ENCODE results near the gene IGFBP1.

The IGFBP1 gene

DNA sequence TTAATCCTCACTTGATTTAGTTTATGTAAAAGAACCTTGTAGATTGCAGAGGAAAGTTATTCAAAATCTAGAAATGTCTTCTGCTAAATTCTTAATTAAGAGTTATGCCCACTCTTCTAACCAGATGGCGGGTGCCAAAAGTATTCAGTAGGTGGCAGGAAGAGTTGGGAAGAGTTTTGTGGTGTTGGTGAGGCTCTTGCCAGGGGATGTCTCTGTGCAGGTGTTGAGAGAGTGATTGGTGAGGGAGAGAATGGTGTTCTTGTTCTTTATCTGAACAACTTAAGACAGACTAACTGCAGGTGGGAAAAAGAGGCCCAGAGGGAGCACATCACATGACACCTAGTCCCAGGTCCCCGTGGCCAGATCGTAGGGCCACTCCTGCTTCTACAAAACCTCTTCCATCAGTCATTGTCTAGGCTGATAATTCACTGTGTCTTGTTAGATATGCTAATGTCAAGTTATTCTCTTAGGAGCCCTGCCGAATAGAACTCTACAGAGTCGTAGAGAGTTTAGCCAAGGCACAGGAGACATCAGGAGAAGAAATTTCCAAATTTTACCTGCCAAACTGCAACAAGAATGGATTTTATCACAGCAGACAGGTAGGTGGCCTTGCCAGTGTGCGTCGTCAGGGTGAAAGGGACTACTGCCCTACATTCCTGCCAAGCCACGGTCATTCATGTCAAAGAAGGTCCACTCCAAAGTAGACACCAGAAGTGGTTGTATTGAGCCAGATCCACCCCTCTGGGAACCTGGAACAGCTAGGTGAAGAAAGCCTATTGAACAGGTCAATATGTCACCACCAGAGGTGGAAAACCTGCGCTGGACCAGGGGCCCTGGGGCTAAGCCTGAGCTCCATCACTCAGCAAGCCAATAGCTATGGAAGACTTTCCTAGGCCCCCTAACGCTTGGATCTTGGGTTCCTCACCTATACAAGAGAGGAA, 3.4 kb downstream of the IGFBP1 start:
- no peak overlapping the region for H3K27ac Mint-ChIP-seq
- H3K36me3 Mint-ChIP-seq (ENCODE audit: low read depth): no peaks in the 10 kb centered on the region
- no peaks in the 10 kb centered on the region for H3K9me3 Mint-ChIP-seq
- H3K4me3 Mint-ChIP-seq: no peak overlapping the region
- H3K4me1 Mint-ChIP-seq: no peaks in the 10 kb centered on the region
- H3K27me3 Mint-ChIP-seq (ENCODE audit: low read depth): peaks cover 72% of the 10 kb centered on the region
- TF ChIP-seq, protein P1, sequence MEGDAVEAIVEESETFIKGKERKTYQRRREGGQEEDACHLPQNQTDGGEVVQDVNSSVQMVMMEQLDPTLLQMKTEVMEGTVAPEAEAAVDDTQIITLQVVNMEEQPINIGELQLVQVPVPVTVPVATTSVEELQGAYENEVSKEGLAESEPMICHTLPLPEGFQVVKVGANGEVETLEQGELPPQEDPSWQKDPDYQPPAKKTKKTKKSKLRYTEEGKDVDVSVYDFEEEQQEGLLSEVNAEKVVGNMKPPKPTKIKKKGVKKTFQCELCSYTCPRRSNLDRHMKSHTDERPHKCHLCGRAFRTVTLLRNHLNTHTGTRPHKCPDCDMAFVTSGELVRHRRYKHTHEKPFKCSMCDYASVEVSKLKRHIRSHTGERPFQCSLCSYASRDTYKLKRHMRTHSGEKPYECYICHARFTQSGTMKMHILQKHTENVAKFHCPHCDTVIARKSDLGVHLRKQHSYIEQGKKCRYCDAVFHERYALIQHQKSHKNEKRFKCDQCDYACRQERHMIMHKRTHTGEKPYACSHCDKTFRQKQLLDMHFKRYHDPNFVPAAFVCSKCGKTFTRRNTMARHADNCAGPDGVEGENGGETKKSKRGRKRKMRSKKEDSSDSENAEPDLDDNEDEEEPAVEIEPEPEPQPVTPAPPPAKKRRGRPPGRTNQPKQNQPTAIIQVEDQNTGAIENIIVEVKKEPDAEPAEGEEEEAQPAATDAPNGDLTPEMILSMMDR (IDR thresholded peaks at IDR 0.05; ENCODE audit: unreplicated experiment in 3 of 3): no peak

DNA sequence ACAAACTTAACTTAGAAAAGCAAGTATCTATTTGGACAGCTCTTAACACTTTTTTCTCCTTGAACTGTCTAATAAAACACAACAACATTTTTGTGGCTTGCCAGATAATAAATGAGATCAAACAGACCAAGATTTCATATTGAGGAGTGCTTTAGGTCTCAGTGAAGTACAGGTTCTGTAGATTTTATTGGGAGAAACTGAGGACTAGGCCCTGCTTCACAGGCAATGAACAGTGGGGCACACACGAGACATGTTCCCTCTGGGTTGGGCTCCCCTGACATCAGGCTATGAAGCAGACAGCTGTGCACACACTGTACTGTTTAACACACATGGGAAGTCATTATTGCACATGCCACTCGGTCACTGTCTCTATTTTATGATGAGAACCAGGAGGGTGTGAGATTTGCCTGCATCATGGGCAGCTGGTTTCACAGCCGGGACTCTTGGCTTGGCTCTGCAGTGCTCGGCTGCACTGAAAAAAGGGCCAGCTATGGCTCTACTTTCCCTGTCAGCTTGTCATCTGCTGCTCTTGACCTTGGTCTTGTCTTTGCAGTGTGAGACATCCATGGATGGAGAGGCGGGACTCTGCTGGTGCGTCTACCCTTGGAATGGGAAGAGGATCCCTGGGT, 4.2 kb downstream of the IGFBP1 start:
- peaks cover 64% of the 10 kb centered on the region for H3K27me3 Mint-ChIP-seq (ENCODE audit: low read depth)
- H3K4me3 Mint-ChIP-seq: no peak overlapping the region
- no peak overlapping the region for H3K27ac Mint-ChIP-seq
- H3K4me1 Mint-ChIP-seq: no peaks in the 10 kb centered on the region
- no peaks in the 10 kb centered on the region for H3K36me3 Mint-ChIP-seq (ENCODE audit: low read depth)
- no peaks in the 10 kb centered on the region for H3K9me3 Mint-ChIP-seq
- TF ChIP-seq, protein P1 (IDR thresholded peaks at IDR 0.05; ENCODE audit: unreplicated experiment in 3 of 3): no peak

DNA sequence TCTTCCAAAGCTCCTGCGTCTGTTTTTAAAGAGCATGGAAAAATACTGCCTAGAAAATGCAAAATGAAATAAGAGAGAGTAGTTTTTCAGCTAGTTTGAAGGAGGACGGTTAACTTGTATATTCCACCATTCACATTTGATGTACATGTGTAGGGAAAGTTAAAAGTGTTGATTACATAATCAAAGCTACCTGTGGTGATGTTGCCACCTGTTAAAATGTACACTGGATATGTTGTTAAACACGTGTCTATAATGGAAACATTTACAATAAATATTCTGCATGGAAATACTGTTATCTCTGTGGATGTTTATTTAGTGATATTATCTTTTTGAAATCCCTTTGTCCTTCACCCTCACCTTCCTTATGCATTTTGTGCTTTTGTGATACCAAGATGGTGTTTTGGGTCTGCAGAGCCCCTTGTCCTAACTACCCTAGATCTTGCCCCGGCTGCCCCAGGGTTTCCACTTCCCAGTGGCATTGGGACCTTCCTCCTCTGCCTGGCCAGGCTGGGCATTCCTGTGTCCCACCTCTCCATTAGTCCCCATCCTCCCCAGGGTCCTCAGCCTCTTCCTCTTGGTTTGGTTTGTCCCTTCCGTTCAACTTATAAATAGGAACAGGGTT, 5.2 kb downstream of the IGFBP1 start:
- Mint-ChIP-seq H3K9me3 (no peaks in the 10 kb centered on the region), H3K36me3 (ENCODE audit: low read depth) (no peaks in the 10 kb centered on the region), H3K27ac (no peak overlapping the region), H3K4me1 (no peaks in the 10 kb centered on the region), H3K27me3 (ENCODE audit: low read depth) (peaks cover 55% of the 10 kb centered on the region), H3K4me3 (no peak overlapping the region)
- TF ChIP-seq, protein P1 (IDR thresholded peaks at IDR 0.05; ENCODE audit: unreplicated experiment in 3 of 3): no peak

DNA sequence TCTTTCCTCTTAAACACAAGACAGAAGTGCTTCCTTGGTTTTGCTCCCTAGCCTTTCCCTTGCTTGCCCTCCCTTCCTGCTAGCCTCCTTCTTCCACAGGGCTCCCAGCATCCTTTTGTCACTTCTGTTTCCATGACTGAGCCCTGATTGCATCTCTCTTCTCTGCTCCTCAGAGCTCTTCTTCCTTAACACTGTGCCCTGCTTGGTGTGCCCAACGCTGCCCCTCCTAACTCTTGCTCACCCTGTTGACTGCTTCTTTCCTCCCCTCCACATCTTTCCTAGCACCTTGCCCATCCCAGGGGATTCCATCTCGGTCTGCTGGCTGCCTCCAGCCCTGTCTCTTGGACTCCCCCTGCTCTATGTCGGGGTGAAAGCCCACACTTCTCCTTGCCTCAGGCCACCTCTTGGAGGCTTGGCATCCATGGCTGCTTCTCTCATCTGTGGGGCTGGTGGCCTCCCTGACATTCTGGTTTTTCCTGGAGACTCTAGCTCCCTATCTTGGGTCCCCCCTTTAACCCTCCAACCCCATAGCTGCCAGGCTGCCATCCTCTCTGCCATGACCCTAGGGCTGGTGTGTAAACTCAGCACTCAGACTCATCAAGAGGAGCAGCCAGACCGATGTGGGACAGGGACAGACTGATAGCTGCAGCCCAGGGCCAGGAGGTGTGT, 5.8 kb downstream of the IGFBP1 start:
- Mint-ChIP-seq H3K27ac (no peak overlapping the region), H3K4me3 (no peak overlapping the region), H3K36me3 (ENCODE audit: low read depth) (no peaks in the 10 kb centered on the region), H3K27me3 (ENCODE audit: low read depth) (peaks cover 50% of the 10 kb centered on the region), H3K4me1 (no peaks in the 10 kb centered on the region), H3K9me3 (no peaks in the 10 kb centered on the region)
- TF ChIP-seq, protein P1 (IDR thresholded peaks at IDR 0.05; ENCODE audit: unreplicated experiment in 3 of 3): no peak

DNA sequence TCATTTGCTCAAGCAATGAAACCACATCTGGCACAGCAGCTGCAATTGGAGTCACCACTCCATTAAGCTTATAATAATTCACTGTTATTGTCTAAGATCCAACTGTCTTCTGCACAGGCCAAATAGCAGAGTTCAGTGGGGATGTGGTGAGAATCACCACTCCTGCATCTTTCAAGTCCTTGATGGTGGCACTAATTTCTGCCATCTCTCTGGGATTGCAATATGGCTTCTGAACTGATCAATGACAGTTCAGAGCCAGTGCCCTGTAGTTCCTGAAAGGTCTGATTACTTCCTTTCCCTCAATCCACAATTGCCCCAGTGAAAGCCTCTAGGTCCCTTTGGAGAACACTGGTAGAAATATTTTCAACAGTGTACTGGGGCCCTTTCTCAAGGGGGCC, 6.4 kb downstream of the IGFBP1 start:
- peaks cover 45% of the 10 kb centered on the region for H3K27me3 Mint-ChIP-seq (ENCODE audit: low read depth)
- no peak overlapping the region for H3K4me3 Mint-ChIP-seq
- TF ChIP-seq, protein P1 (IDR thresholded peaks at IDR 0.05; ENCODE audit: unreplicated experiment in 3 of 3): no peak
- H3K36me3 Mint-ChIP-seq (ENCODE audit: low read depth): no peaks in the 10 kb centered on the region
- no peaks in the 10 kb centered on the region for H3K9me3 Mint-ChIP-seq
- no peaks in the 10 kb centered on the region for H3K4me1 Mint-ChIP-seq
- H3K27ac Mint-ChIP-seq: no peak overlapping the region
